ENCODE results near the gene FCMR.

The FCMR gene

GRCh38 chr1:206923009-206923960 lies 1.5 kb upstream of the FCMR start:
- peak; percentile 85 for DNase-seq

- DNase-seq: no peak
These were observed 783 bp upstream of the FCMR start for GRCh38 chr1:206922524-206922923.

- DNase-seq: no peak
These were observed 3.7 kb downstream of the FCMR start for GRCh38 chr1:206918076-206918475.

GRCh38 chr1:206916000-206916709 lies 5.6 kb downstream of the FCMR start:
- peak; percentile 64 for DNase-seq

GRCh38 chr1:206915030-206915735 lies 6.6 kb downstream of the FCMR start:
- no peak for DNase-seq

- peak; percentile 57 for DNase-seq
These were observed 7.8 kb downstream of the FCMR start for GRCh38 chr1:206913766-206914537.

GRCh38 chr1:206912445-206913095 lies 9.2 kb downstream of the FCMR start:
- peak; percentile 82 for DNase-seq

GRCh38 chr1:206911064-206911663 lies 10.6 kb downstream of the FCMR start:
- no peak for DNase-seq

- peak; percentile 62 for DNase-seq
These were observed 11.8 kb downstream of the FCMR start for GRCh38 chr1:206909883-206910318.

- DNase-seq: peak; percentile 80
These were observed 12.4 kb downstream of the FCMR start for GRCh38 chr1:206909161-206909882.

- no peak for DNase-seq
These were observed 13.7 kb downstream of the FCMR start for GRCh38 chr1:206908038-206908437.

GRCh38 chr1:206907304-206907991 lies 14.3 kb downstream of the FCMR start:
- no peak for DNase-seq

GRCh38 chr1:206905295-206906164 lies 16.2 kb downstream of the FCMR start:
- peak; percentile 70 for DNase-seq

- DNase-seq: no peak
These were observed 17.2 kb downstream of the FCMR start for GRCh38 chr1:206904423-206905142.

- no peak for DNase-seq
These were observed 18.1 kb downstream of the FCMR start for GRCh38 chr1:206903687-206904086.

- DNase-seq: no peak
These were observed 19.0 kb downstream of the FCMR start for GRCh38 chr1:206902702-206903101.

GRCh38 chr1:206901944-206902343 lies 19.8 kb downstream of the FCMR start:
- DNase-seq: no peak

- DNase-seq: no peak
These were observed 21.6 kb downstream of the FCMR start for GRCh38 chr1:206900149-206900548.

All from activated effector memory CD4-positive, alpha-beta T cell treated with anti-CD3 and anti-CD28 coated beads, Interleukin-2, amount 50 U/mL, for 16 hours (primary cell).